ENCODE data around the gene RFX4. TPM values are rescaled to one million over a fixed set of nuclear protein-coding genes. Genes with fewer than 3 reads are reported as not detected.

The RFX4 gene
- total and polyA plus RNA-seq, 2 donors from 2014 or later = not detected

GRCh38 chr12:106634206-106634605 lies 51.4 kb downstream of the RFX4 start:
- H3K27ac ChIP-seq (ENCODE audit: low read depth in 2 of 2, low read length in 2 of 2) = no peak overlapping the region

DNA sequence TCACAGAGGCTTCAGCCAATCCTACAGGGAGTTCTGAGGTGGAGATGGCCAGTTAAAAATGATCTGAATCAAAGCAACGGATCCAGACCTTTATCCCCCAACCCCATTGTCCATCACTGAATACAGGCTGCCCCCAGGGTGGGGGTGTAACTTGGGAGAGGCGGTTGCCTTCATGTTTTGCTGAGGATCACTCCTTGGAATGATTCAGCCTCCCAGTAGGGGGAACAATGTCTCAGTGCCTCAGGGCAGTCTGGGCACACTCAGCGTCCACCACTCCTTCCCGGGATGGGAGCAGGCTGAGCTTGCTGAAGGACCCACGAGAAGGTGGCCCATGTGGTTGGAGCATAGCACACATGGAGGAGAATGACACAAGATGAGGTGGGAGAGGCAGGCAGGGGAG lies 60.2 kb downstream of the RFX4 start:
- Histone ChIP-seq H3K27me3 (ENCODE audit: control insufficient read depth, insufficient read depth, low read length) (no peaks in the 10 kb centered on the region), H3K4me3 (ENCODE audit: low read length in 3 of 3) (no peak overlapping the region), H3K9ac (ENCODE audit: low read length in 3 of 3) (no peak overlapping the region), H3K27ac (ENCODE audit: low read depth in 2 of 2, low read length in 2 of 2) (no peak overlapping the region), H3K9me3 (ENCODE audit: control insufficient read depth in 2 of 3, insufficient read depth in 1 of 3, low read length in 3 of 3) (no peaks in the 10 kb centered on the region), H3K4me1 (ENCODE audit: control insufficient read depth in 2 of 3, insufficient read depth in 2 of 3, low read depth in 1 of 3, low read length in 3 of 3) (no peaks in the 10 kb centered on the region), H3K36me3 (ENCODE audit: control insufficient read depth in 2 of 3, insufficient read depth in 3 of 3, low read length in 3 of 3) (no peaks in the 10 kb centered on the region)
- DNase-seq (no peak), FAIRE-seq (no peak)
- intact Hi-C loops (cut with DNase I) = no loop called here
- no peak for TF ChIP-seq CTCF (IDR thresholded peaks at IDR 0.05; ENCODE audit: borderline replicate concordance, extremely low read depth, insufficient read depth)

More at GRCh38 chr12:106634206-106634605, 51.4 kb downstream of the RFX4 start:
- Histone ChIP-seq H3K4me3 (ENCODE audit: low read length in 3 of 3) (no peak overlapping the region), H3K9ac (ENCODE audit: low read length in 3 of 3) (no peak overlapping the region), H3K36me3 (ENCODE audit: control insufficient read depth in 2 of 3, insufficient read depth in 3 of 3, low read length in 3 of 3) (no peaks in the 10 kb centered on the region), H3K27me3 (ENCODE audit: control insufficient read depth, insufficient read depth, low read length) (no peaks in the 10 kb centered on the region), H3K9me3 (ENCODE audit: control insufficient read depth in 2 of 3, insufficient read depth in 1 of 3, low read length in 3 of 3) (no peaks in the 10 kb centered on the region), H3K4me1 (ENCODE audit: control insufficient read depth in 2 of 3, insufficient read depth in 2 of 3, low read depth in 1 of 3, low read length in 3 of 3) (no peaks in the 10 kb centered on the region)
- no peak for TF ChIP-seq CTCF (IDR thresholded peaks at IDR 0.05; ENCODE audit: borderline replicate concordance, extremely low read depth, insufficient read depth)
- intact Hi-C loops (cut with DNase I) = no loop called here
- DNase-seq (no peak), FAIRE-seq (no peak)

GRCh38 chr12:106644335-106645073 lies 61.7 kb downstream of the RFX4 start:
- DNase-seq = no peak
- intact Hi-C loops (cut with DNase I) = no loop called here
- Histone ChIP-seq H3K9ac (ENCODE audit: low read length in 3 of 3) (no peak overlapping the region), H3K4me1 (ENCODE audit: control insufficient read depth in 2 of 3, insufficient read depth in 2 of 3, low read depth in 1 of 3, low read length in 3 of 3) (no peaks in the 10 kb centered on the region), H3K4me3 (ENCODE audit: low read length in 3 of 3) (no peak overlapping the region), H3K9me3 (ENCODE audit: control insufficient read depth in 2 of 3, insufficient read depth in 1 of 3, low read length in 3 of 3) (no peaks in the 10 kb centered on the region), H3K27ac (ENCODE audit: low read depth in 2 of 2, low read length in 2 of 2) (no peak overlapping the region), H3K27me3 (ENCODE audit: control insufficient read depth, insufficient read depth, low read length) (no peaks in the 10 kb centered on the region), H3K36me3 (ENCODE audit: control insufficient read depth in 2 of 3, insufficient read depth in 3 of 3, low read length in 3 of 3) (no peaks in the 10 kb centered on the region)
- FAIRE-seq = no peak
- no peak for TF ChIP-seq CTCF (IDR thresholded peaks at IDR 0.05; ENCODE audit: borderline replicate concordance, extremely low read depth, insufficient read depth)

DNA sequence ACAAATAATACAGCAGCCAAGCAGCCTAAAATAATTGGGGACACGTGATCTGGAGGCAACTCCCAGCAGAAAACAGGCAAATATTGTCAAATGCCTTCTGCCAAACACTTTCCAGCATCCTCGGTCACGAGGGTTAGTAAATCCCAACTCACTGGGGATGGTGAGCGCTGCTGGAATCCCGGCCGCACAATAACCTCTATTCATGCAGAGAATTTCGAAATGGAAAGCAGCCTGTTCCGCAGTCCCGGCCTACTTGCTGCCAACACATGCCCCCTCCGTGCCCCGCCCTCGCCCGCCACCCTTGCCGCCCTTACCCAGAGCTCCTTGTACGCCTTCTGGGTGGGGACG lies 62.2 kb downstream of the RFX4 start:
- H3K9ac ChIP-seq (ENCODE audit: low read length in 3 of 3) = no peak overlapping the region
- H3K36me3 ChIP-seq (ENCODE audit: control insufficient read depth in 2 of 3, insufficient read depth in 3 of 3, low read length in 3 of 3) = no peaks in the 10 kb centered on the region
- intact Hi-C loops (cut with DNase I) = no loop called here
- H3K4me1 ChIP-seq (ENCODE audit: control insufficient read depth in 2 of 3, insufficient read depth in 2 of 3, low read depth in 1 of 3, low read length in 3 of 3) = no peaks in the 10 kb centered on the region
- no peaks in the 10 kb centered on the region for H3K27me3 ChIP-seq (ENCODE audit: control insufficient read depth, insufficient read depth, low read length)
- no peak overlapping the region for H3K27ac ChIP-seq (ENCODE audit: low read depth in 2 of 2, low read length in 2 of 2)
- TF ChIP-seq CTCF (IDR thresholded peaks at IDR 0.05; ENCODE audit: borderline replicate concordance, extremely low read depth, insufficient read depth) = no peak
- FAIRE-seq (no peak), DNase-seq (no peak)
- no peaks in the 10 kb centered on the region for H3K9me3 ChIP-seq (ENCODE audit: control insufficient read depth in 2 of 3, insufficient read depth in 1 of 3, low read length in 3 of 3)
- no peak overlapping the region for H3K4me3 ChIP-seq (ENCODE audit: low read length in 3 of 3)
